Placental epithelial cell (primary cell): ENCODE data around the gene HTATIP2. TPM values are rescaled to one million over a fixed set of nuclear protein-coding genes. Genes with fewer than 3 reads are reported as not detected.

ENCODE experiments used
- total RNA-seq: library from RNA; depleted of rRNA; stranded (reverse); fragments of >200 nt; gene quantifications from 2 replicates; pipeline ENCODE4 v1.2.3, GENCODE V29; 2012

Gene HTATIP2
- 39.3 and 46.3 TPM in 2 replicates for total RNA-seq

GRCh38 chr11:20363500-20364340, at the start of gene HTATIP2:
HTATIP2 (plus strand) TSS chr11:20363714; CDS start chr11:20364238, 524 bp downstream.

GRCh38 chr11:20387261-20388095, 24.0 kb downstream of the HTATIP2 start, which contains the start of gene PRMT3:
PRMT3 (plus strand) TSS chr11:20387716; CDS start chr11:20387747, 31 bp downstream.

Other genes starting within 250 kb of the HTATIP2 start
- not detected in 2 replicates for gene DBX1, start 203.2 kb upstream of the HTATIP2 start, total RNA-seq
- gene PRMT3, start 24.0 kb downstream of the HTATIP2 start, total RNA-seq, result 9.0 and 13.2 TPM in 2 replicates
- not detected in 2 replicates for gene SLC6A5, start 235.9 kb downstream of the HTATIP2 start, total RNA-seq